Measurements from ENCODE around the gene FAM78A.
"Not testable (repeated sequence)": the region's sequence is repeated elsewhere in the genome, so short reads cannot be mapped to it uniquely, and the experiment has no call there.

Gene FAM78A

DNA sequence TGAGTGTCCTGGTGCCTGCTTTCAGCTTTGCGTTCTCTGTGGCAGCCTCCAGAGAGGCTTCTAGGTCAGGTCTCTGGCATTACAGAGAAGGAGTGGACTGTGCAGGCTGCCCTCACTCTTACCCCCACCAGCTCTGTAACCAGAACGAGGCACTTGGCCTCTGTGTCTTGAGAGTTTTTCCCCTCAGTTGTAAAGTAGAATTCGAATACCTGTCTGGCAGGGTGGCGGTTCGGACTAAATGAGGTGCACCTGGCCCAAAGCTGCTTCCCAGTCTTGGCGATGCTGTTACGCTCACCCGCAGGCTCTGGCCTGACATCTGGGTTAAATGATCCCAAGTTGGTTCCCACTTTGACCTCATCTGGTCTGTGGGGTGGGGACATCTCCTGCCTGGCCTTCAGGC lies 40.1 kb downstream of the FAM78A start:
- no peak for DNase-seq

- no peak for DNase-seq
Observed at GRCh38 chr9:131235480-131235851, 40.8 kb downstream of the FAM78A start.

GRCh38 chr9:131234799-131235479 lies 41.4 kb downstream of the FAM78A start:
- no peak for DNase-seq

GRCh38 chr9:131233995-131234394 lies 42.3 kb downstream of the FAM78A start:
- no peak for DNase-seq

DNA sequence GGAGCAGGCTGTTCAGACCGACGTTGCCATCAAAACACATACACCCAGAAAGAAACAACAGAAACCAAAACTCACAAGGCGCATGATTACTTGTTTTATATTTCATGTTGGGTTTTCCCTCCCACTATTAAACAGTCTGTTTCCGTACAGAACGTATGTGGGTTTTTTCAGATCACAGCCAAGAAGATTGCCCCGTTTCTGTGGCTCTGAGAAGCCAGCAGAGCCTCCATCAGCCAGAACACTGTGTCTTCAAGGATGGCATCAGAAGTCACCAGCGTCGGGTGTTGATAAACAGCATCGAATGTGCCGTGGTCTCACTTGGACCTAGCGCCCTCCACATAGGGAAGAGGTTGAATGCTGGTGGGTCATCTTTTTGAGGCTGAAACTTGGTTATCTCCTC lies 42.8 kb downstream of the FAM78A start:
- DNase-seq, result no peak

DNA sequence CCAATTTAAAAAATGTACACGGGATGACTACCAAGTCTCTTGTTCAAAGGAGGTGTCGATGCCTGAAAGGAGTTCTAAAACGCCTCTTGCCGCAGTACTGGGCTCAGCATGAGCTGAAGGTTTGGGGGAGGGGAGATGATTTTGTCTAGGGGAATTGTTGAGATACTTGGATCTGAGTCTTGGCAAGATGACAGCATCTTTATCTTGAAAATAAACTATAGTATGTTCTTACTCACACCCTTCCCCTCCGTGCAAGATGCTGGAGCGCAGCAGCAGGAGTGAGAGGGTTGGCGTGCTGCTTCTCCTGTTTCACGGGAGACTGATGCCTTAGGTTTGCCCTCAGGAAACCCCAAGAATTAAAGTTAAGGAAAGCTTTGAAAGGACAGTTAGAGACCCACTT lies 47.3 kb downstream of the FAM78A start:
- no peak for DNase-seq

- DNase-seq, result no peak
Observed at GRCh38 chr9:131227959-131228460, 48.3 kb downstream of the FAM78A start.

DNA sequence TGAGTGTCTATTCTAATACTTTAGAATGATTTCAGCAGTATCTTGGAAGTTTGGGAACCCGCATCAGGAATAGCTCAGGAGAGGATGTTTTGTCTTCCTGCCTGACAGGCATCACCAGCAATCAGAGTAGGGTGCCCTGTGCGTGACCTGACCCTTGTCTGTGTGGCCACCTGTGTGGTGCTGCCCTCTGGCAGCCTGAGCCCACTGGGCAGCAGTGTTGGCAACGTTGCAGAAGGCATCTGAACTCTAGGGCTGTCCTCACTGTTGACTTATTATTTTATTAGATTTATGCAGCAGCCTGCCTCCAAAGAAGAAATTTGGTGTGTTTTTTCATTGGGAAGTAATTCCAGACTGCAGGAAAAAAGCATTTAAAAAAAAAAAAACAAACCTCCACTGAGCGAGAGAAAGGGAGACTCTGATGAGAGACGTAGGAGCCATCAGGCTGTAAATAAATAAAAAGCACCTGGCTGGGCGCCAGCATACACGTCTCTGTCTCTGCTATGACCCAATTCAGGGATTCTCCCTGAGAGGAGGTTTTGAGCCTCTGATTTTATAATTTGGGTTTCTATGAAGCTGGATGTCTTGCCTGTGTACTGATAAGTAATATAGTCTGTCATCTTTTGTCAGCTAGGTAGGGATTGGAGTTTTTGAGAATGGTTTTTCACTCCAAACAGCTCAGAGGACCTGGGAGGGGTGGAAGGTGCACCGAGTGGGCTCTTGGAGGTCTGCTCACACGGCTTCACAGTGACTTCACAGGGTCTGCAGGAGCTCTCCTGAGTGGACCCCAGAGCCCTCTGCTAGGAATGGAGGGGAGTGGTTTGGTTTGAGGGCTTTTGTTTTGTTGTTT lies 49.0 kb downstream of the FAM78A start:
- no peak for DNase-seq

- no peak for DNase-seq
Observed at GRCh38 chr9:131226226-131226625, 50.1 kb downstream of the FAM78A start.

GRCh38 chr9:131222460-131222859 lies 53.9 kb downstream of the FAM78A start:
- DNase-seq, result no peak

DNA sequence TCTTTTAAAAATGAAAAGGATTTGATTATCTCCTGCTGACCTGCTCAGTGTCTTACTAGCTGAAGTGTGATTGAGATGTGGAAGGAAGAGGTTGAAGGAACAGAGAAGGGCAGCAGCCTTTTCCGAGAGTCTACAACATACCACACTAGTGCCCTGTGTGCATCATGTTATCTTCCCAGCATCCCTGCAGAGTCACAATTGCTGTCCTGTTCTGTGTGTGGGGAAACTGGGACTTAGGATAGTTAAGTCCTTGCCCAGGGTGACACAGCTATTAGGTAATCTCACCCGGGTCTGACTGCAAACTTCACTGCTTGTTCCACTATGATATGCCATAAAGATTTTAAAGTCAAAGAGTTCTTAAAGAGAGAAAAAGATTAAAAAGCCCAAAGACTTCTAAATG lies 55.8 kb downstream of the FAM78A start:
- no peak for DNase-seq

DNA sequence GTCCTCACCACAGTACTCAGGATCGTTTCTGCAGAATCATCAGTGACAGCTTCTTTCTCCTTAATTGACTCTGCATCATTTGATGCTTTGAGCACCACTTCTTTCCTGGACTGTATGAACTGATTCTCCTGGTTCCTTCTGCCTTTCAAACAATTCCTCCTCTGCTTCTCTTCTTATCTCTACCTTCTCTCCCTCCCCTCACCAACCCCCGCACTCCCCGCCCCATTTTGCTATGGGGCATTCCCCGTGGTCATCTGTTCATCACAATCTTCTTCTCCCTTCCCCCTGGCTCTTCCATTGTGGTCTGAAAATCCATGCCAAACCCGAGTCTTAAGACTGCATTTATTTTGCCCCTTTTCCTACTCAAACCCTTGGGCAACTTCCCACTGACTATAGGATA lies 57.9 kb downstream of the FAM78A start:
- DNase-seq, result no peak

DNA sequence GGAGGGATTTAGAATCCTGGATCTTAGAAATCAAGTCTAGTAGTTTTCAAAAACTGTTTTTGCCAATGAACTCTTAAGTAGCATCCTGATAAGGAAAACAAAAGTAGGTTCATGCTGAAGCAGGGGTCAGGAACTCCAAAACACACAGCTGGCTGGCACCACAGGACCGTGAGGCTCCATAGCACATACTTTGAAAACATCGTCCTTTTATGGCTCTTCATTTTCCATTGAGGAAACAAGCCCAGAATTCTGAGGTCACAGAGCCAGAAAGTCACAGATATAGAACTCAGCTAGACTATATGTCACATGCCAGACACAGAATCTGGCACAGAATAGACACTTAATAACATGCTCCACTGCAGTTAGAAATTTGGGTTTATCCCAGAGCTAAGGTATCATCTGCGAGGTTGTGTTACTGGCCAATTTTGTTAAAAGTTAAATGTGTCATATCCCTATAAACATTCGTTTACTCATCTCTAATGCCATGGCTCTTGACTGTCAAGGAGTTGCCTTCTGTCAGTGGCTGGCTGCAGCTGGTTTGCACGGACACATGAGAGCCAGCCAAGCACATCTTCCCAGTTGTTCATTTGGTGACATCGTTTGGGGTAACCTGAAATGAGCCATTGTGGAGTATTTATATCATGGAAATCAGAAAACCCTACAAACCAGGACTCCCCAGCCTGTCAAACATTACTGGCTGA lies 58.8 kb downstream of the FAM78A start:
- peak in 1 of 2 experiments; percentile 15 for DNase-seq

- no peak for DNase-seq
Observed at GRCh38 chr9:131216806-131217205, 59.5 kb downstream of the FAM78A start.

- no peak for DNase-seq
Observed at GRCh38 chr9:131214876-131215275, 61.4 kb downstream of the FAM78A start.

DNA sequence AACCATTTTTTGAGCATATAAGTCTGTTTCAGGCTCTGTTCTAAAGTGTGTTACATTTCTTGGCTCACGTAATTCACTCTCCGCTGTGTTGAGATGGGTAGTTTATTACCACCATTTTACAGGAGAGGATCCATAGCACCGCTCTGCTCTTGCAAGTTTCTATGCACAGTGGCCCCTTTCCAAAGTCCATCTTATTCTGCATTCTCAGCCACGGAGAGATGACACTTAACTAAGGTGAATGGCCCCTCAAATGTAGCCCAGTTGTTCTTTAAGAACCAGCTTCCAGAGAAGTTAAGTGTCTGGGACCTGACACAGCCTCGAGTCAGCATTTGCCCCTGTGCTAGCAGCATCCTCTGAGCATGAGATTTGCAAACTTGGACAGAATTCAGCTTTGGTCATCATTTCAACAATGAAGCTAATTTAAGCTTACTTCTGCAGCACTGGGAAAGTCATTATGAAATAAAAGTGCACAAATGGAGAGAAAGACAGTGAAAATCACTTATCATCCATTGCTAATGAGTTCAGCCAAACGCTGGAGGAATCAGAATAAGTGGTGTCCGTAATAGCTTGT lies 61.9 kb downstream of the FAM78A start:
- DNase-seq, result no peak

DNA sequence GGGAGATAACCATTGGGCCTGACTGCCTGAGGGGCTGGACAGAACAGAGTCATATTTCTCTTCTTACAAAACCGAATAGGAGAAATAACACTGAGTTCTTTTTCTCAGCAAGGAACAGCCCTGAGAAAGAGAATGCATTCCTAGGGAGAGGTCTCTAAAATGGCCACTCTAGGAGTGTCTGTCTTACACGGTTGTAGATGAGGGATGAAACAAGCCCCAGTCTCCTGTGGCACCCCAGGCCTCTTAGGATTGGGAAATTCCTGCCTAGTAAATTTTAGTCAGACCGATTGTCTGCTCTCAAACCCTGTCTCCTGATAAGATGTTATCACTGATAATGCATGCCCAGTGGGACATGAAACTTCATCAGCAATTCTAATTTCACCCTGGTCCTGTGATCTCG lies 64.4 kb downstream of the FAM78A start:
- not testable (repeated sequence) for DNase-seq
